B cell (primary cell): Measurements from ENCODE around the gene HACD4. TPM values are rescaled to one million over a fixed set of nuclear protein-coding genes. Genes with fewer than 3 reads are reported as not detected.

Experiments used
- ATAC-seq: fragments of 200-7000 bp; cut with Tn5 transposase; one replicate; pipeline ENCODE4 v1.10.0; 2021; ENCODE audit warnings: low read depth, mild to moderate bottlenecking, moderate number of reproducible peaks, moderate library complexity
- CTCF ChIA-PET: fragments of 350-600 bp; sonication (Branson Sonifier 250); formaldehyde crosslinking; loops from one replicate; lab custom pipeline; 2021; ENCODE audit warnings: antibody characterized with exemption, inconsistent platforms; lab: Charles Lee
- POLR2A ChIA-PET: fragments of 350-600 bp; sonication (Branson Sonifier 250); formaldehyde crosslinking; loops from one replicate; lab custom pipeline; 2021; ENCODE audit warnings: antibody characterized with exemption; lab: Charles Lee
- DNase-seq: peaks from one replicate; pipeline ENCODE4 v3.0.0; 2013
- H2AFZ ChIP-seq: 2 replicates; pipeline ENCODE4 v1.6.1; 2012; ENCODE audit warnings: mild to moderate bottlenecking, low read depth, low read length; ENCODE audit not compliant: insufficient read depth, poor library complexity, severe bottlenecking
- H3K27ac ChIP-seq, 2 donors: 1 replicate in 1 of 2; 2 replicates in 1 of 2; pipeline ENCODE4 v1.5.1; 2012 to 2013; ENCODE audit warnings: low read length in 2 of 2, mild to moderate bottlenecking in 2 of 2, moderate library complexity in 1 of 2
- H3K27me3 ChIP-seq, 4 experiments: fragments of 200-600 bp in 1 of 4; sonication (generic) in 1 of 4; replicated peaks in 1 of 4; 1 replicate in 2 of 4; 2 replicates in 2 of 4; pipeline versions ENCODE4 v1.6.1 to v1.7.0; 2013 to 2016; ENCODE audit warnings: low read length in 3 of 4, mild to moderate bottlenecking in 2 of 4, mixed read lengths in 1 of 4, moderate library complexity in 1 of 4; ENCODE audit not compliant: insufficient read depth in 4 of 4, control insufficient read depth in 3 of 4; ENCODE audit errors: control extremely low read depth in 1 of 4
- H3K36me3 ChIP-seq, 2 experiments: replicated peaks in 1 of 2; 1 replicate in 1 of 2; 2 replicates in 1 of 2; pipeline versions ENCODE4 v1.6.1 to v1.7.1; 2013; ENCODE audit warnings: low read length in 1 of 2; ENCODE audit not compliant: insufficient read depth in 2 of 2, control insufficient read depth in 1 of 2; ENCODE audit errors: control extremely low read depth in 1 of 2, extremely low read depth in 1 of 2
- H3K4me1 ChIP-seq, 2 donors: fragments of 200-600 bp in 1 of 2; sonication (generic) in 1 of 2; 1 replicate in 1 of 2; 2 replicates in 1 of 2; pipeline versions ENCODE4 v1.5.1 to v1.6.1; 2013 to 2017; ENCODE audit warnings: low read length in 2 of 2; ENCODE audit not compliant: control insufficient read depth in 2 of 2, insufficient read depth in 2 of 2
- H3K4me2 ChIP-seq: replicated peaks from 2 replicates; pipeline ENCODE3; 2012; ENCODE audit warnings: mild to moderate bottlenecking, low read depth, low read length; ENCODE audit not compliant: poor library complexity, severe bottlenecking
- H3K4me3 ChIP-seq, 5 experiments: fragments of 200-600 bp in 1 of 5; sonication (generic) in 1 of 5; 1 replicate in 3 of 5; 2 replicates in 2 of 5; pipeline versions ENCODE4 v1.5.1 to v1.7.0; 2011 to 2016; ENCODE audit warnings: low read length in 4 of 5, mild to moderate bottlenecking in 4 of 5, low read depth in 2 of 5, control low read depth in 1 of 5, moderate library complexity in 1 of 5; ENCODE audit not compliant: insufficient read depth in 1 of 5; ENCODE audit errors: control extremely low read depth in 1 of 5, extremely low read depth in 1 of 5
- H3K79me2 ChIP-seq: fragments of 200-600 bp; sonication (generic); one replicate; pipeline ENCODE4 v1.6.0; 2016; ENCODE audit warnings: low read length; ENCODE audit not compliant: control insufficient read depth, insufficient read depth
- H3K9ac ChIP-seq: fragments of 200-600 bp; sonication (generic); 2 replicates; pipeline ENCODE4 v1.6.1; 2017; ENCODE audit warnings: mild to moderate bottlenecking, low read length, moderate library complexity
- H3K9me3 ChIP-seq, 3 donors: one replicate each; pipeline versions ENCODE4 v1.6.1 to v1.7.1; 2013; ENCODE audit warnings: low read length in 2 of 3; ENCODE audit not compliant: control insufficient read depth in 2 of 3, insufficient read depth in 1 of 3; ENCODE audit errors: control extremely low read depth in 1 of 3
- H4K20me1 ChIP-seq: 2 replicates; pipeline ENCODE4 v1.6.0; 2012; ENCODE audit warnings: mild to moderate bottlenecking, low read length; ENCODE audit not compliant: insufficient read depth, control insufficient read depth, poor library complexity, severe bottlenecking
- H3K27ac Mint-ChIP-seq: one replicate; pipeline ENCODE4 v1.8.0; 2021; ENCODE audit warnings: mixed read lengths
- H3K27me3 Mint-ChIP-seq: one replicate; pipeline ENCODE4 v1.8.0; 2021; ENCODE audit warnings: mixed read lengths
- H3K4me1 Mint-ChIP-seq: one replicate; pipeline ENCODE4 v1.8.0; 2021; ENCODE audit warnings: mixed read lengths
- H3K4me3 Mint-ChIP-seq: one replicate; pipeline ENCODE4 v1.8.0; 2021; ENCODE audit warnings: mixed read lengths
- H3K9me3 Mint-ChIP-seq: one replicate; pipeline ENCODE4 v1.8.0; 2022; ENCODE audit warnings: mixed read lengths; ENCODE audit not compliant: insufficient read depth
- CTCF ChIP-seq: fragments of 200-600 bp; IDR thresholded peaks from one replicate; pipeline ENCODE4 v1.8.0; 2022; ENCODE audit warnings: antibody characterized with exemption, mild to moderate bottlenecking
- EZH2 ChIP-seq: IDR thresholded peaks from 2 replicates; pipeline ENCODE4 v1.6.1; 2012; ENCODE audit warnings: borderline replicate concordance, low read depth, mild to moderate bottlenecking, moderate library complexity, low read length; ENCODE audit not compliant: insufficient read depth, poor library complexity, severe bottlenecking
- WGBS: methylation state at CpG from one replicate; pipeline ENCODE4 v1.1.5; 2013; ENCODE audit warnings: missing lambda C conversion rate; ENCODE audit not compliant: insufficient coverage; 5-methylcytosine and 5-hydroxymethylcytosine counted together
- intact Hi-C: fragments of 100-400 bp; cut with micrococcal nuclease; formaldehyde crosslinking; loops from one replicate; pipeline ENCODE4 v1.10.0; 2022
- polyA plus RNA-seq: library from polyadenylated mRNA; depleted of rRNA; stranded (reverse); fragments of >200 nt; gene quantifications from 2 replicates; pipeline ENCODE4 v1.2.3, GENCODE V29; 2012
- total RNA-seq, 2 donors: library from RNA; stranded (reverse); fragments of 120-200 nt in 1 of 2; gene quantifications; 1 replicate in 1 of 2; 2 replicates in 1 of 2; pipeline versions ENCODE4 v1.2.3 to v1.2.4, GENCODE V29; 2013 to 2022

HACD4 gene
- total and polyA plus RNA-seq, 2 donors (not counting 1 experiment from before 2014, with no cell fraction given), result 3.9 to 4.5 TPM

DNA sequence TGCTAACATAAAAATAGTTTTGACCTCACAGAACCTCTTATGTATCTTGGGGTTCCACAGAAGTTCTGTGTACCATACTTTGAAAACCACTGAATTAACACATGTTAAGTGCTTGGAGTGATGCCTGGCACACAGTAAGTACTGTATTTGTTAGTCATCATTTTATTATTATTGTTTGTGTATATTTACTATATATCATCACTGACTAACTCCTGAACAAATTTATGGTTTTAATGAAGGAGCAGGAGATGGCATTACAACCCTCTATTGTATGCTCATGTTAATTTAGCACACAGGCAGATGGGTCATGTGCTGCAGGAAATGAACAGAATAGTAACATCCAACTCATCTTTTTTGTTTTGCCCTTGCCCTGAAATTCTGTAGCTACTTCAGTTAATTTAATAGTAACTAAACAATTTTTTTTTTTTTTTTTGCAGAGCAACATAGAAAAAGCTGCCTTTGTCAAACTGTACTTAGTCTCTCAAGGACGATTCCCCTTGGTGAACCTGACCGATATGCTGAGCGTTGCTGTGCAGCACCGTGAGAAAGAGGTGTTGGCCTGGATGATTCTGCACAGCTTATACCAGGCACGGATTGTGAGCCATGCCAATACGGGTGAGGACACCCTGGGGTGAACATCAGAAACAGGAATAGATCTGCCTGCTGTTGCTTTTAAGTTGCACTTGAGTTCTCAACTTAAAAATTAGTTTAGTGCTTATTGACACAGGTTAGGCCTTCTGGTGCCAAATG is 45.4 kb downstream of the HACD4 start:
- no peaks in the 10 kb centered on the region for H3K9me3 Mint-ChIP-seq
- Histone ChIP-seq H3K79me2 (no peaks in the 10 kb centered on the region), H3K4me3 (no peak overlapping the region), H3K4me2 (no peak overlapping the region), H4K20me1 (no peaks in the 10 kb centered on the region), H2AFZ (no peak overlapping the region), H3K36me3 (no peaks in the 10 kb centered on the region), H3K27ac (no peak overlapping the region), H3K4me1 (peaks cover 9% of the 10 kb centered on the region in 2 donors), H3K27me3 (no peaks in the 10 kb centered on the region), H3K9ac (no peak overlapping the region), H3K9me3 (no peaks in the 10 kb centered on the region)
- no peaks in the 10 kb centered on the region for H3K27me3 Mint-ChIP-seq
- H3K4me3 Mint-ChIP-seq, result no peak overlapping the region
- WGBS, result 93% methylated on average over 6 of the region's 6 CpGs
- DNase-seq (no peak), ATAC-seq (no peak)
- H3K4me1 Mint-ChIP-seq, result peaks cover 8% of the 10 kb centered on the region
- intact Hi-C loops, result no loop called here
- H3K27ac Mint-ChIP-seq, result no peak overlapping the region
- POLR2A ChIA-PET, result no interaction called here
- TF ChIP-seq EZH2 (no peak), CTCF (no peak)
- CTCF ChIA-PET, result no interaction called here

DNA sequence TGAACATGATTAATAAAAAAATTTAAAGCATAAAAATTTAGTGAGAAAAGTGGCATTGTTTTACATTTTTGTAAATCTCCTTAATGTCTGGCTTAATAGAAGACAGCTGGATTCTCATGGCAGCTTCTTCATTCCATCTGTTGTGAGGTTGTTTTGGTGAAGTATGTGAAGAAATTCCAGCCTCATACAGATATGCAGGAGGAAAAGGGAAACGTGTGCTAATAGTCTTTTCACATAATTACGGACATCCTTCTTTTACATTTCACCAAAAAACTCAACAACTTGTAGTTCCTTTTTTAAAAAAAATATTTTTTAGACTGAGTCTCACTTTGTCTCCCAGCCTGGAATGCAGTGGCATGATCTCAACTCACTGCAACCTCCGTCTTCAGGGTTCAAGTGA is 46.9 kb downstream of the HACD4 start:
- no peaks in the 10 kb centered on the region for H4K20me1 ChIP-seq
- intact Hi-C loops, result no loop called here
- H3K9me3 Mint-ChIP-seq, result no peaks in the 10 kb centered on the region
- no peaks in the 10 kb centered on the region for H3K9me3 ChIP-seq
- POLR2A ChIA-PET, result no interaction called here
- H3K4me3 Mint-ChIP-seq, result no peak overlapping the region
- H2AFZ ChIP-seq, result no peak overlapping the region
- DNase-seq (no peak), ATAC-seq (no peak)
- no peak for TF ChIP-seq EZH2
- no peak for TF ChIP-seq CTCF
- H3K27me3 Mint-ChIP-seq, result no peaks in the 10 kb centered on the region
- 100% methylated on average over 1 of the region's 3 CpGs for WGBS
- H3K4me3 ChIP-seq, result no peak overlapping the region
- H3K27me3 ChIP-seq, result no peaks in the 10 kb centered on the region
- H3K4me1 ChIP-seq, result peaks cover 13 to 15% of the 10 kb centered on the region in 2 donors
- H3K4me1 Mint-ChIP-seq, result peaks cover 13% of the 10 kb centered on the region
- no peaks in the 10 kb centered on the region for H3K79me2 ChIP-seq
- H3K27ac Mint-ChIP-seq, result no peak overlapping the region
- H3K4me2 ChIP-seq, result no peak overlapping the region
- H3K9ac ChIP-seq, result no peak overlapping the region
- no peaks in the 10 kb centered on the region for H3K36me3 ChIP-seq
- CTCF ChIA-PET, result no interaction called here
- no peak overlapping the region for H3K27ac ChIP-seq
